Osteocyte (in vitro differentiated cells): ENCODE results near the gene EFCAB6. TPM values are rescaled to one million over a fixed set of nuclear protein-coding genes. Genes with fewer than 3 reads are reported as not detected.

ENCODE experiments used
- DNase-seq: peaks from one replicate; pipeline ENCODE4 v3.0.0; 2021; ENCODE audit warnings: mixed read lengths; ENCODE audit not compliant: unreplicated experiment; ENCODE audit errors: extremely low spot score
- H3K27ac Mint-ChIP-seq: one replicate; pipeline ENCODE4 v1.8.0; 2021; ENCODE audit warnings: mild to moderate bottlenecking, mixed read lengths; ENCODE audit not compliant: unreplicated experiment
- H3K27me3 Mint-ChIP-seq: one replicate; pipeline ENCODE4 v1.8.0; 2021; ENCODE audit warnings: mixed read lengths; ENCODE audit not compliant: unreplicated experiment
- H3K36me3 Mint-ChIP-seq: one replicate; pipeline ENCODE4 v1.8.0; 2021; ENCODE audit warnings: mixed read lengths; ENCODE audit not compliant: unreplicated experiment
- H3K4me1 Mint-ChIP-seq: one replicate; pipeline ENCODE4 v1.8.0; 2021; ENCODE audit warnings: mixed read lengths; ENCODE audit not compliant: unreplicated experiment
- H3K4me3 Mint-ChIP-seq: one replicate; pipeline ENCODE4 v1.8.0; 2021; ENCODE audit warnings: mild to moderate bottlenecking, moderate library complexity, mixed read lengths; ENCODE audit not compliant: unreplicated experiment
- H3K9me3 Mint-ChIP-seq: one replicate; pipeline ENCODE4 v1.8.0; 2021; ENCODE audit warnings: mixed read lengths; ENCODE audit not compliant: unreplicated experiment
- CTCF ChIP-seq: fragments of 200-600 bp; sonication (generic); IDR thresholded peaks from 2 replicates; pipeline ENCODE4 v1.5.0; 2021; ENCODE audit warnings: antibody characterized with exemption, mild to moderate bottlenecking, moderate library complexity
- total RNA-seq: library from RNA; stranded (reverse); gene quantifications from 2 replicates; pipeline ENCODE4 v1.2.1, GENCODE V29; 2021

EFCAB6 gene
- total RNA-seq, 1 donor from 2014 or later, result 1.4 TPM

- no peaks in the 10 kb centered on the region for H3K4me1 Mint-ChIP-seq
- no peaks in the 10 kb centered on the region for H3K27me3 Mint-ChIP-seq
- no peak for TF ChIP-seq CTCF
Observed at GRCh38 chr22:43506487-43506886, 305.6 kb downstream of the EFCAB6 start.

GRCh38 chr22:43505896-43506295, 306.2 kb downstream of the EFCAB6 start:
- Mint-ChIP-seq H3K36me3 (no peaks in the 10 kb centered on the region), H3K27me3 (no peaks in the 10 kb centered on the region), H3K4me1 (no peaks in the 10 kb centered on the region), H3K27ac (no peak overlapping the region), H3K4me3 (no peak overlapping the region), H3K9me3 (no peaks in the 10 kb centered on the region)
- no peak for TF ChIP-seq CTCF
- DNase-seq, result no peak

More at GRCh38 chr22:43506487-43506886, 305.6 kb downstream of the EFCAB6 start:
- Mint-ChIP-seq H3K36me3 (no peaks in the 10 kb centered on the region), H3K27ac (no peak overlapping the region), H3K9me3 (no peaks in the 10 kb centered on the region), H3K4me3 (no peak overlapping the region)
- no peak for DNase-seq

- no peak for DNase-seq
- Mint-ChIP-seq H3K9me3 (no peaks in the 10 kb centered on the region), H3K4me1 (no peaks in the 10 kb centered on the region), H3K27ac (no peak overlapping the region), H3K27me3 (no peaks in the 10 kb centered on the region), H3K36me3 (no peaks in the 10 kb centered on the region), H3K4me3 (no peak overlapping the region)
- TF ChIP-seq CTCF, result no peak
Observed at GRCh38 chr22:43505423-43505822, 306.7 kb downstream of the EFCAB6 start.

- no peak overlapping the region for H3K27ac Mint-ChIP-seq
- no peaks in the 10 kb centered on the region for H3K36me3 Mint-ChIP-seq
- DNase-seq, result no peak
- no peak overlapping the region for H3K4me3 Mint-ChIP-seq
- no peaks in the 10 kb centered on the region for H3K9me3 Mint-ChIP-seq
- no peaks in the 10 kb centered on the region for H3K27me3 Mint-ChIP-seq
- no peaks in the 10 kb centered on the region for H3K4me1 Mint-ChIP-seq
- no peak for TF ChIP-seq CTCF
Observed at GRCh38 chr22:43504666-43505261, 307.3 kb downstream of the EFCAB6 start.

- H3K4me1 Mint-ChIP-seq, result no peaks in the 10 kb centered on the region
- no peak overlapping the region for H3K4me3 Mint-ChIP-seq
- no peak for TF ChIP-seq CTCF
- H3K27ac Mint-ChIP-seq, result no peak overlapping the region
- no peaks in the 10 kb centered on the region for H3K36me3 Mint-ChIP-seq
- H3K27me3 Mint-ChIP-seq, result no peaks in the 10 kb centered on the region
- DNase-seq, result no peak
- no peaks in the 10 kb centered on the region for H3K9me3 Mint-ChIP-seq
Observed at GRCh38 chr22:43504068-43504467, 308.0 kb downstream of the EFCAB6 start.
